HG03571 (cell line): Measurements from ENCODE around the gene CORO7.

ENCODE experiments used
- ATAC-seq: cut with Tn5 transposase; IDR thresholded peaks from one replicate; pipeline ENCODE4 v1.9.1; 2021; ENCODE audit not compliant: unreplicated experiment

Gene CORO7

GRCh38 chr16:4373356-4373908 is 43.0 kb downstream of the CORO7 start:
- no peak for ATAC-seq

- ATAC-seq = no peak
These were observed 43.6 kb downstream of the CORO7 start for GRCh38 chr16:4372578-4373355.

- no peak for ATAC-seq
These were observed 44.3 kb downstream of the CORO7 start for GRCh38 chr16:4372001-4372577.

- peak; percentile 58 for ATAC-seq
These were observed 44.9 kb downstream of the CORO7 start, which contains the start of gene VASN for GRCh38 chr16:4371357-4372000. Gene VASN (plus strand): TSS chr16:4371848. CDS start chr16:4380878, 9,030 bp downstream.

- ATAC-seq = no peak
These were observed 45.6 kb downstream of the CORO7 start for GRCh38 chr16:4370570-4371356.

- ATAC-seq = no peak
These were observed 46.2 kb downstream of the CORO7 start for GRCh38 chr16:4370151-4370550.

GRCh38 chr16:4369007-4369733 is 47.2 kb downstream of the CORO7 start:
- no peak for ATAC-seq

- no peak for ATAC-seq
These were observed 49.0 kb downstream of the CORO7 start for GRCh38 chr16:4367393-4367856.

- no peak for ATAC-seq
These were observed 50.4 kb downstream of the CORO7 start for GRCh38 chr16:4366016-4366415.

GRCh38 chr16:4365615-4366014 is 50.8 kb downstream of the CORO7 start:
- ATAC-seq = no peak

GRCh38 chr16:4365014-4365406 is 51.4 kb downstream of the CORO7 start:
- no peak for ATAC-seq

GRCh38 chr16:4364196-4365013 is 52.0 kb downstream of the CORO7 start:
- ATAC-seq = no peak

GRCh38 chr16:4362476-4363135 is 53.8 kb downstream of the CORO7 start:
- ATAC-seq = no peak

GRCh38 chr16:4361944-4362311 is 54.5 kb downstream of the CORO7 start:
- ATAC-seq = no peak

- ATAC-seq = no peak
These were observed 55.1 kb downstream of the CORO7 start for GRCh38 chr16:4361033-4361943.

GRCh38 chr16:4360538-4361021 is 55.8 kb downstream of the CORO7 start:
- no peak for ATAC-seq

- no peak for ATAC-seq
These were observed 56.5 kb downstream of the CORO7 start for GRCh38 chr16:4359914-4360313.
